Measurements from ENCODE around the gene PCDHA2.
"Not testable (repeated sequence)": the region's sequence is repeated elsewhere in the genome, so short reads cannot be mapped to it uniquely, and the experiment has no call there.

Gene PCDHA2

GRCh38 chr5:140821375-140822280 lies 27.0 kb downstream of the PCDHA2 start, which contains the start of gene PCDHA5:
Gene PCDHA5, plus strand, starts transcription at chr5:140821613.
- no peak for DNase-seq

GRCh38 chr5:140822281-140822629 lies 27.6 kb downstream of the PCDHA2 start:
- no peak for DNase-seq

- not testable (repeated sequence) for DNase-seq
Observed at GRCh38 chr5:140822969-140823368, 28.3 kb downstream of the PCDHA2 start.

GRCh38 chr5:140823475-140823874 lies 28.8 kb downstream of the PCDHA2 start:
- no peak for DNase-seq

GRCh38 chr5:140827704-140828361 lies 33.2 kb downstream of the PCDHA2 start, which contains the start of gene PCDHA6:
Gene PCDHA6, plus strand, starts transcription at chr5:140827960. Its CDS starts 132 bp downstream, at chr5:140828092.
- no peak for DNase-seq

GRCh38 chr5:140828362-140828737 lies 33.7 kb downstream of the PCDHA2 start:
- peak; percentile 7 for DNase-seq

- not testable (repeated sequence) for DNase-seq
Observed at GRCh38 chr5:140829511-140830501, 35.2 kb downstream of the PCDHA2 start.

- DNase-seq: no peak
Observed at GRCh38 chr5:140833993-140834392, 39.3 kb downstream of the PCDHA2 start, which contains the start of gene PCDHA7. Gene PCDHA7, plus strand, starts transcription at chr5:140834269. Its CDS starts 115 bp downstream, at chr5:140834384.

- DNase-seq: not testable (repeated sequence)
Observed at GRCh38 chr5:140834439-140835008, 39.9 kb downstream of the PCDHA2 start.

- no peak for DNase-seq
Observed at GRCh38 chr5:140835622-140836510, 41.2 kb downstream of the PCDHA2 start.

- DNase-seq: no peak
Observed at GRCh38 chr5:140840978-140841962, 46.6 kb downstream of the PCDHA2 start, which contains the start of gene PCDHA8. Gene PCDHA8, plus strand, starts transcription at chr5:140841187. Its CDS starts 135 bp downstream, at chr5:140841322.

- no peak for DNase-seq
Observed at GRCh38 chr5:140842798-140843733, 48.4 kb downstream of the PCDHA2 start.

All from kidney glomerular epithelial cell (primary cell).